Fibroblast of skin of scalp (primary cell): Measurements from ENCODE around the gene DNAAF5.

Experiments used
- DNase-seq: peaks from one replicate; pipeline ENCODE4 v3.0.0-alpha.2; 2013

The DNAAF5 gene

GRCh38 chr7:707296-708000 is 19.1 kb upstream of the DNAAF5 start:
- no peak for DNase-seq

GRCh38 chr7:710161-710560 is 16.3 kb upstream of the DNAAF5 start:
- DNase-seq, result no peak

GRCh38 chr7:711093-711921 is 15.2 kb upstream of the DNAAF5 start:
- DNase-seq, result no peak

- DNase-seq, result no peak
Measured at GRCh38 chr7:711922-712380, 14.5 kb upstream of the DNAAF5 start.

GRCh38 chr7:712381-713138 is 13.9 kb upstream of the DNAAF5 start:
- DNase-seq, result no peak

- no peak for DNase-seq
Measured at GRCh38 chr7:713139-713457, 13.4 kb upstream of the DNAAF5 start.

GRCh38 chr7:713488-714230 is 12.8 kb upstream of the DNAAF5 start:
- DNase-seq, result no peak

GRCh38 chr7:714251-714671 is 12.2 kb upstream of the DNAAF5 start:
- DNase-seq, result no peak

GRCh38 chr7:716222-716621 is 10.3 kb upstream of the DNAAF5 start:
- DNase-seq, result no peak

GRCh38 chr7:716636-717035 is 9.9 kb upstream of the DNAAF5 start:
- no peak for DNase-seq

GRCh38 chr7:721619-722248 is 4.8 kb upstream of the DNAAF5 start:
- no peak for DNase-seq

- DNase-seq, result no peak
Measured at GRCh38 chr7:723541-723940, 3.0 kb upstream of the DNAAF5 start.

GRCh38 chr7:724298-724697 is 2.2 kb upstream of the DNAAF5 start:
- no peak for DNase-seq

- DNase-seq, result peak; percentile 15
Measured at GRCh38 chr7:725223-726005, 1.1 kb upstream of the DNAAF5 start.

GRCh38 chr7:726854-727103 is 280 bp downstream of the DNAAF5 start:
- no peak for DNase-seq

GRCh38 chr7:727104-727805 is 756 bp downstream of the DNAAF5 start, which contains the start of gene PRKAR1B:
Gene PRKAR1B, minus strand, starts transcription at chr7:727281. Its CDS starts 15,776 bp downstream, at chr7:711505.
- DNase-seq, result no peak

GRCh38 chr7:727806-728460 is 1.4 kb downstream of the DNAAF5 start:
- no peak for DNase-seq

GRCh38 chr7:728602-729001 is 2.1 kb downstream of the DNAAF5 start:
- no peak for DNase-seq

- DNase-seq, result no peak
Measured at GRCh38 chr7:729140-730000, 2.9 kb downstream of the DNAAF5 start.
